B cell (primary cell): ENCODE measurements around the gene TCL1A. TPM values are rescaled to one million over a fixed set of nuclear protein-coding genes. Genes with fewer than 3 reads are reported as not detected.

Experiments used
- ATAC-seq: fragments of 200-7000 bp; cut with Tn5 transposase; one replicate; pipeline ENCODE4 v1.10.0; 2021; ENCODE audit warnings: low read depth, mild to moderate bottlenecking, moderate number of reproducible peaks, moderate library complexity
- CTCF ChIA-PET: fragments of 350-600 bp; sonication (Branson Sonifier 250); formaldehyde crosslinking; loops from one replicate; lab custom pipeline; 2021; ENCODE audit warnings: antibody characterized with exemption, inconsistent platforms; lab: Charles Lee
- POLR2A ChIA-PET: fragments of 350-600 bp; sonication (Branson Sonifier 250); formaldehyde crosslinking; loops from one replicate; lab custom pipeline; 2021; ENCODE audit warnings: antibody characterized with exemption; lab: Charles Lee
- DNase-seq: peaks from one replicate; pipeline ENCODE4 v3.0.0; 2013
- H2AFZ ChIP-seq: 2 replicates; pipeline ENCODE4 v1.6.1; 2012; ENCODE audit warnings: mild to moderate bottlenecking, low read depth, low read length; ENCODE audit not compliant: insufficient read depth, poor library complexity, severe bottlenecking
- H3K27ac ChIP-seq, 2 donors: 1 replicate in 1 of 2; 2 replicates in 1 of 2; pipeline ENCODE4 v1.5.1; 2012 to 2013; ENCODE audit warnings: low read length in 2 of 2, mild to moderate bottlenecking in 2 of 2, moderate library complexity in 1 of 2
- H3K27me3 ChIP-seq, 4 experiments: fragments of 200-600 bp in 1 of 4; sonication (generic) in 1 of 4; replicated peaks in 1 of 4; 1 replicate in 2 of 4; 2 replicates in 2 of 4; pipeline versions ENCODE4 v1.6.1 to v1.7.0; 2013 to 2016; ENCODE audit warnings: low read length in 3 of 4, mild to moderate bottlenecking in 2 of 4, mixed read lengths in 1 of 4, moderate library complexity in 1 of 4; ENCODE audit not compliant: insufficient read depth in 4 of 4, control insufficient read depth in 3 of 4; ENCODE audit errors: control extremely low read depth in 1 of 4
- H3K36me3 ChIP-seq, 2 experiments: replicated peaks in 1 of 2; 1 replicate in 1 of 2; 2 replicates in 1 of 2; pipeline versions ENCODE4 v1.6.1 to v1.7.1; 2013; ENCODE audit warnings: low read length in 1 of 2; ENCODE audit not compliant: insufficient read depth in 2 of 2, control insufficient read depth in 1 of 2; ENCODE audit errors: control extremely low read depth in 1 of 2, extremely low read depth in 1 of 2
- H3K4me1 ChIP-seq, 2 donors: fragments of 200-600 bp in 1 of 2; sonication (generic) in 1 of 2; 1 replicate in 1 of 2; 2 replicates in 1 of 2; pipeline versions ENCODE4 v1.5.1 to v1.6.1; 2013 to 2017; ENCODE audit warnings: low read length in 2 of 2; ENCODE audit not compliant: control insufficient read depth in 2 of 2, insufficient read depth in 2 of 2
- H3K4me2 ChIP-seq: replicated peaks from 2 replicates; pipeline ENCODE3; 2012; ENCODE audit warnings: mild to moderate bottlenecking, low read depth, low read length; ENCODE audit not compliant: poor library complexity, severe bottlenecking
- H3K4me3 ChIP-seq, 5 experiments: fragments of 200-600 bp in 1 of 5; sonication (generic) in 1 of 5; 1 replicate in 3 of 5; 2 replicates in 2 of 5; pipeline versions ENCODE4 v1.5.1 to v1.7.0; 2011 to 2016; ENCODE audit warnings: low read length in 4 of 5, mild to moderate bottlenecking in 4 of 5, low read depth in 2 of 5, control low read depth in 1 of 5, moderate library complexity in 1 of 5; ENCODE audit not compliant: insufficient read depth in 1 of 5; ENCODE audit errors: control extremely low read depth in 1 of 5, extremely low read depth in 1 of 5
- H3K79me2 ChIP-seq: fragments of 200-600 bp; sonication (generic); one replicate; pipeline ENCODE4 v1.6.0; 2016; ENCODE audit warnings: low read length; ENCODE audit not compliant: control insufficient read depth, insufficient read depth
- H3K9ac ChIP-seq: fragments of 200-600 bp; sonication (generic); 2 replicates; pipeline ENCODE4 v1.6.1; 2017; ENCODE audit warnings: mild to moderate bottlenecking, low read length, moderate library complexity
- H3K9me3 ChIP-seq, 3 donors: one replicate each; pipeline versions ENCODE4 v1.6.1 to v1.7.1; 2013; ENCODE audit warnings: low read length in 2 of 3; ENCODE audit not compliant: control insufficient read depth in 2 of 3, insufficient read depth in 1 of 3; ENCODE audit errors: control extremely low read depth in 1 of 3
- H4K20me1 ChIP-seq: 2 replicates; pipeline ENCODE4 v1.6.0; 2012; ENCODE audit warnings: mild to moderate bottlenecking, low read length; ENCODE audit not compliant: insufficient read depth, control insufficient read depth, poor library complexity, severe bottlenecking
- H3K27ac Mint-ChIP-seq: one replicate; pipeline ENCODE4 v1.8.0; 2021; ENCODE audit warnings: mixed read lengths
- H3K27me3 Mint-ChIP-seq: one replicate; pipeline ENCODE4 v1.8.0; 2021; ENCODE audit warnings: mixed read lengths
- H3K4me1 Mint-ChIP-seq: one replicate; pipeline ENCODE4 v1.8.0; 2021; ENCODE audit warnings: mixed read lengths
- H3K4me3 Mint-ChIP-seq: one replicate; pipeline ENCODE4 v1.8.0; 2021; ENCODE audit warnings: mixed read lengths
- H3K9me3 Mint-ChIP-seq: one replicate; pipeline ENCODE4 v1.8.0; 2022; ENCODE audit warnings: mixed read lengths; ENCODE audit not compliant: insufficient read depth
- EZH2 ChIP-seq: IDR thresholded peaks from 2 replicates; pipeline ENCODE4 v1.6.1; 2012; ENCODE audit warnings: borderline replicate concordance, low read depth, mild to moderate bottlenecking, moderate library complexity, low read length; ENCODE audit not compliant: insufficient read depth, poor library complexity, severe bottlenecking
- WGBS: methylation state at CpG from one replicate; pipeline ENCODE4 v1.1.5; 2013; ENCODE audit warnings: missing lambda C conversion rate; ENCODE audit not compliant: insufficient coverage; 5-methylcytosine and 5-hydroxymethylcytosine counted together
- intact Hi-C: fragments of 100-400 bp; cut with micrococcal nuclease; formaldehyde crosslinking; loops from one replicate; pipeline ENCODE4 v1.10.0; 2022
- polyA plus RNA-seq: library from polyadenylated mRNA; depleted of rRNA; stranded (reverse); fragments of >200 nt; gene quantifications from 2 replicates; pipeline ENCODE4 v1.2.3, GENCODE V29; 2012
- total RNA-seq, 2 donors: library from RNA; stranded (reverse); fragments of 120-200 nt in 1 of 2; gene quantifications; 1 replicate in 1 of 2; 2 replicates in 1 of 2; pipeline versions ENCODE4 v1.2.3 to v1.2.4, GENCODE V29; 2013 to 2022
- TF ChIP-seq, protein P1 (sequence below): fragments of 200-600 bp; IDR thresholded peaks from one replicate; pipeline ENCODE4 v1.8.0; 2022; ENCODE audit warnings: antibody characterized with exemption, mild to moderate bottlenecking

The TCL1A gene
- total and polyA plus RNA-seq, 2 donors (not counting 1 experiment from before 2014, with no cell fraction given), result 272 to 770 TPM

DNA sequence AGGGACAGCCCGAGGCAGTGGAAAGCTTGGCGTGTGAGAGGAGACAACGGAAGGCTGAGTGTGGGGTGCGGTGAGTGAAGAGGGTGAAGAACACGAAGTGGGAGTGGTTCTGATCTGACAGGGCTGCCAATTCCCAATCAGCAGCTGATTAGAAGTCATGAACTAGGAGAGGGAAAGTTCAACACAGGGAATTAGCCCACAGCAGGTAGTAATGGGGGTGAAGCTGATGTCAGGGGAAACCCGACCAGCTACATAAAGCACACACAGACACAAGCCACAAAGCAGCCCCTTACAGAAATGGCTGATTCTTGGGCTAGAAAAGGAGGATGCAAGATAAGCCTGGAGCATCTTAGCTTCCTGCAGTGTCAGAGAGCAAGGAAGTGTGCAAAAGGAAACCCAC is 47.5 kb upstream of the TCL1A start:
- no peaks in the 10 kb centered on the region for H3K4me1 Mint-ChIP-seq
- ChIA-PET CTCF (interaction anchor here (0.8 to 3.7 kb wide), 2 partner anchors 12 to 16 kb away, joined by 4 to 16 read pairs; no protein-coding TSS in a partner anchor), POLR2A (no interaction called here)
- Histone ChIP-seq H3K9me3 (no peaks in the 10 kb centered on the region), H3K27ac (no peak overlapping the region), H3K79me2 (no peaks in the 10 kb centered on the region), H3K9ac (no peak overlapping the region), H3K4me2 (no peak overlapping the region), H4K20me1 (no peaks in the 10 kb centered on the region), H2AFZ (no peak overlapping the region), H3K4me3 (no peak overlapping the region), H3K4me1 (no peaks in the 10 kb centered on the region), H3K36me3 (peaks cover 0 to 2% of the 10 kb centered on the region in 2 experiments), H3K27me3 (no peaks in the 10 kb centered on the region)
- H3K27me3 Mint-ChIP-seq, result peaks cover 18% of the 10 kb centered on the region
- no peaks in the 10 kb centered on the region for H3K9me3 Mint-ChIP-seq
- no peak overlapping the region for H3K4me3 Mint-ChIP-seq
- ATAC-seq (no peak), DNase-seq (no peak)
- 63% methylated on average over 5 of the region's 6 CpGs for WGBS
- TF ChIP-seq EZH2, result no peak
- TF ChIP-seq, protein P1, sequence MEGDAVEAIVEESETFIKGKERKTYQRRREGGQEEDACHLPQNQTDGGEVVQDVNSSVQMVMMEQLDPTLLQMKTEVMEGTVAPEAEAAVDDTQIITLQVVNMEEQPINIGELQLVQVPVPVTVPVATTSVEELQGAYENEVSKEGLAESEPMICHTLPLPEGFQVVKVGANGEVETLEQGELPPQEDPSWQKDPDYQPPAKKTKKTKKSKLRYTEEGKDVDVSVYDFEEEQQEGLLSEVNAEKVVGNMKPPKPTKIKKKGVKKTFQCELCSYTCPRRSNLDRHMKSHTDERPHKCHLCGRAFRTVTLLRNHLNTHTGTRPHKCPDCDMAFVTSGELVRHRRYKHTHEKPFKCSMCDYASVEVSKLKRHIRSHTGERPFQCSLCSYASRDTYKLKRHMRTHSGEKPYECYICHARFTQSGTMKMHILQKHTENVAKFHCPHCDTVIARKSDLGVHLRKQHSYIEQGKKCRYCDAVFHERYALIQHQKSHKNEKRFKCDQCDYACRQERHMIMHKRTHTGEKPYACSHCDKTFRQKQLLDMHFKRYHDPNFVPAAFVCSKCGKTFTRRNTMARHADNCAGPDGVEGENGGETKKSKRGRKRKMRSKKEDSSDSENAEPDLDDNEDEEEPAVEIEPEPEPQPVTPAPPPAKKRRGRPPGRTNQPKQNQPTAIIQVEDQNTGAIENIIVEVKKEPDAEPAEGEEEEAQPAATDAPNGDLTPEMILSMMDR, result no peak
- intact Hi-C loops, result no loop called here
- no peak overlapping the region for H3K27ac Mint-ChIP-seq

DNA sequence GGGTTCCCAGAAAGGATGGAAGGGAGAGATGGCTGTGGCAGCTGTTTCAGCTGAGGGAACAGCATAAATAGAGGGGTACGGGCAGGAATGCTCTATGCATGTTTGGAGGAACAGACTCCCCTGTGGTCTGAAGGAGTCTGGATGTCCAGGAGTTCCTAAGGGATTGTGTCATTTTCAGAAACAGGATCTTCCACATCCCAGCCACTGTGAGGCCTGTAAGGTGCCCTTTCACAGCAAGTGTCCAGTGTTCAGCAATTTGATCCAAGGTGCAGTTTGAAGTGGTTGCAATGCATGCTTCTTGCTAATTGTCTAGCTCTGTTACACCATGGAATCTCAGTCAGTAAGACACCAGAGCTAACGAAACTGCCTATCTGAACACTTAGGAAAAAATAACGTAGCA is 46.7 kb upstream of the TCL1A start:
- H3K4me3 Mint-ChIP-seq, result no peak overlapping the region

More for the DNA sequence above, 46.7 kb upstream of the TCL1A start:
- peaks cover 18% of the 10 kb centered on the region for H3K27me3 Mint-ChIP-seq
- no peak for TF ChIP-seq EZH2
- TF ChIP-seq, protein P1, result no peak
- ChIA-PET CTCF (interaction anchor here (0.8 to 3.7 kb wide), 2 partner anchors 13 to 17 kb away, joined by 4 to 16 read pairs; no protein-coding TSS in a partner anchor), POLR2A (no interaction called here)
- 100% methylated on average over 1 of the region's 3 CpGs for WGBS
- DNase-seq, result no peak
- Histone ChIP-seq H3K4me1 (no peaks in the 10 kb centered on the region), H3K79me2 (no peaks in the 10 kb centered on the region), H3K4me3 (no peak overlapping the region), H3K9ac (no peak overlapping the region), H3K9me3 (no peaks in the 10 kb centered on the region), H3K27ac (no peak overlapping the region), H3K27me3 (no peaks in the 10 kb centered on the region), H3K36me3 (peaks cover 3 to 7% of the 10 kb centered on the region in 2 experiments), H4K20me1 (no peaks in the 10 kb centered on the region), H2AFZ (no peak overlapping the region), H3K4me2 (no peak overlapping the region)
- H3K9me3 Mint-ChIP-seq, result no peaks in the 10 kb centered on the region
- no peaks in the 10 kb centered on the region for H3K4me1 Mint-ChIP-seq
- intact Hi-C loops, result no loop called here
- no peak for ATAC-seq
- no peak overlapping the region for H3K27ac Mint-ChIP-seq
